CD14-positive monocyte (primary cell): ENCODE data around the gene TBC1D4. TPM values are rescaled to one million over a fixed set of nuclear protein-coding genes. Genes with fewer than 3 reads are reported as not detected.

Experiments
- DNase-seq, 3 donors: peaks; one replicate each; pipeline ENCODE4 v3.0.0-alpha.2; 2011 to 2022
- H2AFZ ChIP-seq: 2 replicates; pipeline ENCODE4 v1.6.0; 2012; ENCODE audit warnings: mild to moderate bottlenecking, low read depth, low read length, inconsistent platforms; ENCODE audit not compliant: insufficient read depth, poor library complexity, severe bottlenecking
- H3K27ac ChIP-seq, 2 donors: 1 replicate in 1 of 2; 2 replicates in 1 of 2; pipeline ENCODE4 v1.5.1; 2012 to 2013; ENCODE audit warnings: low read length in 2 of 2, control low read depth in 1 of 2, inconsistent platforms in 1 of 2, low read depth in 1 of 2, mild to moderate bottlenecking in 1 of 2
- H3K27me3 ChIP-seq, 2 donors: one replicate each; pipeline versions ENCODE4 v1.6.0 to v1.6.1; 2011 to 2013; ENCODE audit warnings: low read length in 2 of 2; ENCODE audit not compliant: control insufficient read depth in 2 of 2, insufficient read depth in 2 of 2
- H3K36me3 ChIP-seq, 2 donors: replicated peaks in 1 of 2; 1 replicate in 1 of 2; 2 replicates in 1 of 2; pipeline versions ENCODE4 v1.5.1 to v1.6.1; 2012 to 2013; ENCODE audit warnings: low read length in 2 of 2, control low read depth in 1 of 2, inconsistent platforms in 1 of 2, mild to moderate bottlenecking in 1 of 2; ENCODE audit not compliant: insufficient read depth in 2 of 2, control insufficient read depth in 1 of 2
- H3K4me1 ChIP-seq, 2 donors: 1 replicate in 1 of 2; 2 replicates in 1 of 2; pipeline versions ENCODE4 v1.5.1 to v1.6.1; 2012 to 2013; ENCODE audit warnings: low read length in 2 of 2, control low read depth in 1 of 2, inconsistent platforms in 1 of 2, mild to moderate bottlenecking in 1 of 2, moderate library complexity in 1 of 2; ENCODE audit not compliant: insufficient read depth in 2 of 2, control insufficient read depth in 1 of 2
- H3K4me2 ChIP-seq: replicated peaks from 2 replicates; pipeline ENCODE3; 2012; ENCODE audit warnings: low read length, moderate library complexity, mild to moderate bottlenecking; ENCODE audit not compliant: poor library complexity, severe bottlenecking; ENCODE audit errors: extremely low read depth
- H3K4me3 ChIP-seq, 3 experiments: fragments of 200-600 bp in 1 of 3; sonication (generic) in 1 of 3; replicated peaks in 1 of 3; 1 replicate in 2 of 3; 2 replicates in 1 of 3; pipeline ENCODE4 v1.5.1; 2011 to 2013; ENCODE audit warnings: low read length in 3 of 3, mild to moderate bottlenecking in 3 of 3, control low read depth in 2 of 3, low read depth in 2 of 3, inconsistent platforms in 1 of 3, moderate library complexity in 1 of 3
- H3K79me2 ChIP-seq: 2 replicates; pipeline ENCODE4 v1.6.0; 2012; ENCODE audit warnings: mild to moderate bottlenecking, control low read depth, inconsistent platforms, low read length, moderate library complexity; ENCODE audit not compliant: insufficient read depth
- H3K9ac ChIP-seq: 2 replicates; pipeline ENCODE4 v1.6.0; 2017; ENCODE audit warnings: low read length, mild to moderate bottlenecking; ENCODE audit not compliant: insufficient read depth, poor library complexity, severe bottlenecking
- H3K9me3 ChIP-seq, 2 donors: replicated peaks in 1 of 2; 1 replicate in 1 of 2; 2 replicates in 1 of 2; pipeline versions ENCODE4 v1.5.1 to v1.6.1; 2012 to 2013; ENCODE audit warnings: low read length in 2 of 2, control low read depth in 1 of 2; ENCODE audit not compliant: control insufficient read depth in 1 of 2, insufficient read depth in 1 of 2
- H4K20me1 ChIP-seq: 2 replicates; pipeline ENCODE4 v1.6.0; 2012; ENCODE audit warnings: mild to moderate bottlenecking, low read length, control low read depth, moderate library complexity; ENCODE audit not compliant: insufficient read depth
- H3K27ac Mint-ChIP-seq, 7 donors: one replicate each; pipeline ENCODE4 v1.8.0; 2020; ENCODE audit warnings: mild to moderate bottlenecking in 7 of 7, mixed read lengths in 7 of 7, moderate library complexity in 6 of 7, inconsistent platforms in 2 of 7
- H3K27me3 Mint-ChIP-seq, 3 donors: one replicate each; pipeline ENCODE4 v1.8.0; 2021 to 2022; ENCODE audit warnings: low read depth in 3 of 3, mild to moderate bottlenecking in 3 of 3, mixed read lengths in 3 of 3, moderate library complexity in 3 of 3, inconsistent platforms in 1 of 3
- H3K36me3 Mint-ChIP-seq, 2 donors: one replicate each; pipeline ENCODE4 v1.8.0; 2020; ENCODE audit warnings: mixed read lengths in 2 of 2, inconsistent platforms in 1 of 2, mild to moderate bottlenecking in 1 of 2
- H3K4me1 Mint-ChIP-seq: one replicate; pipeline ENCODE4 v1.8.0; 2020; ENCODE audit warnings: mild to moderate bottlenecking, mixed read lengths
- H3K4me3 Mint-ChIP-seq, 2 donors: one replicate each; pipeline ENCODE4 v1.8.0; 2020; ENCODE audit warnings: mild to moderate bottlenecking in 2 of 2, mixed read lengths in 2 of 2, moderate library complexity in 1 of 2
- H3K9me3 Mint-ChIP-seq, 7 donors: one replicate each; pipeline ENCODE4 v1.8.0; 2020 to 2022; ENCODE audit warnings: mixed read lengths in 7 of 7, mild to moderate bottlenecking in 6 of 7, moderate library complexity in 6 of 7, inconsistent platforms in 2 of 7
- WGBS: methylation state at CpG from one replicate; pipeline ENCODE4 v1.1.5; 2013; ENCODE audit warnings: missing lambda C conversion rate; ENCODE audit not compliant: insufficient coverage; 5-methylcytosine and 5-hydroxymethylcytosine counted together
- intact Hi-C, 2 donors: fragments of 100-400 bp; cut with micrococcal nuclease; formaldehyde crosslinking; loops; one replicate each; pipeline versions ENCODE4 v1.15.0 to v1.15.1; 2023
- polyA plus RNA-seq, 3 donors: library from polyadenylated mRNA; depleted of rRNA in 1 of 3; unstranded in 2 of 3; stranded (reverse) in 1 of 3; fragments of 300-500 nt in 2 of 3; fragments of >200 nt in 1 of 3; fragmentation: Illumina TruSeq in 2 of 3; gene quantifications; 1 replicate in 2 of 3; 2 replicates in 1 of 3; pipeline ENCODE4 v1.2.3, GENCODE V29; 2012 to 2021
- TF ChIP-seq, protein P1 (sequence below): fragments of 200-600 bp; IDR thresholded peaks from one replicate; pipeline ENCODE4 v1.8.0; 2022; ENCODE audit warnings: antibody characterized with exemption, mild to moderate bottlenecking

Gene TBC1D4
- polyA plus RNA-seq, 3 donors = 2.0 to 6.7 (median 2.5) TPM

- peaks cover 10% of the 10 kb centered on the region for H3K4me1 Mint-ChIP-seq
- H3K9me3 Mint-ChIP-seq = peaks cover 0 to 3% (median 0%) of the 10 kb centered on the region in 7 donors
- peak overlapping the region; percentile 19 for H2AFZ ChIP-seq
Observed at GRCh38 chr13:75326173-75327134, 155.5 kb downstream of the TBC1D4 start.

GRCh38 chr13:75325711-75326110, 156.3 kb downstream of the TBC1D4 start:
- no peak overlapping the region for H3K4me3 Mint-ChIP-seq
- peaks cover 0 to 6% of the 10 kb centered on the region in 2 donors for H3K36me3 Mint-ChIP-seq
- H3K27me3 Mint-ChIP-seq = no peaks in the 10 kb centered on the region
- H3K9me3 Mint-ChIP-seq = peaks cover 0 to 3% (median 0%) of the 10 kb centered on the region in 7 donors
- DNase-seq = no peak
- H3K4me3 ChIP-seq = no peak overlapping the region
- no CpG with 5 or more reads among the region's 4 CpGs for WGBS
- no peaks in the 10 kb centered on the region for H3K9me3 ChIP-seq
- no peaks in the 10 kb centered on the region for H4K20me1 ChIP-seq
- no peaks in the 10 kb centered on the region for H3K79me2 ChIP-seq
- peaks cover 12 to 14% of the 10 kb centered on the region in 2 donors for H3K4me1 ChIP-seq
- TF ChIP-seq, protein P1, sequence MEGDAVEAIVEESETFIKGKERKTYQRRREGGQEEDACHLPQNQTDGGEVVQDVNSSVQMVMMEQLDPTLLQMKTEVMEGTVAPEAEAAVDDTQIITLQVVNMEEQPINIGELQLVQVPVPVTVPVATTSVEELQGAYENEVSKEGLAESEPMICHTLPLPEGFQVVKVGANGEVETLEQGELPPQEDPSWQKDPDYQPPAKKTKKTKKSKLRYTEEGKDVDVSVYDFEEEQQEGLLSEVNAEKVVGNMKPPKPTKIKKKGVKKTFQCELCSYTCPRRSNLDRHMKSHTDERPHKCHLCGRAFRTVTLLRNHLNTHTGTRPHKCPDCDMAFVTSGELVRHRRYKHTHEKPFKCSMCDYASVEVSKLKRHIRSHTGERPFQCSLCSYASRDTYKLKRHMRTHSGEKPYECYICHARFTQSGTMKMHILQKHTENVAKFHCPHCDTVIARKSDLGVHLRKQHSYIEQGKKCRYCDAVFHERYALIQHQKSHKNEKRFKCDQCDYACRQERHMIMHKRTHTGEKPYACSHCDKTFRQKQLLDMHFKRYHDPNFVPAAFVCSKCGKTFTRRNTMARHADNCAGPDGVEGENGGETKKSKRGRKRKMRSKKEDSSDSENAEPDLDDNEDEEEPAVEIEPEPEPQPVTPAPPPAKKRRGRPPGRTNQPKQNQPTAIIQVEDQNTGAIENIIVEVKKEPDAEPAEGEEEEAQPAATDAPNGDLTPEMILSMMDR = no peak
- no peak overlapping the region for H3K9ac ChIP-seq
- H3K27ac ChIP-seq = peak overlapping the region in 1 of 2 donors; percentile 60
- H3K27me3 ChIP-seq = no peaks in the 10 kb centered on the region
- H3K4me1 Mint-ChIP-seq = peaks cover 10% of the 10 kb centered on the region
- no peak overlapping the region for H3K4me2 ChIP-seq
- H3K27ac Mint-ChIP-seq = peak overlapping the region in 3 of 7 donors; percentile 24 to 85 (median 63)
- no peaks in the 10 kb centered on the region for H3K36me3 ChIP-seq
- intact Hi-C loops = no loop called here
- no peak overlapping the region for H2AFZ ChIP-seq

More at GRCh38 chr13:75326173-75327134, 155.5 kb downstream of the TBC1D4 start:
- Mint-ChIP-seq H3K27me3 (no peaks in the 10 kb centered on the region), H3K4me3 (peak overlapping the region; percentile 57 to 81), H3K27ac (peak overlapping the region; percentile 7 to 85 (median 63)), H3K36me3 (peaks cover 0 to 5% of the 10 kb centered on the region in 2 donors)
- H3K4me1 ChIP-seq = peaks cover 12 to 14% of the 10 kb centered on the region in 2 donors
- DNase-seq = peak; percentile 37 to 51 (median 46)
- no peaks in the 10 kb centered on the region for H3K27me3 ChIP-seq
- no peaks in the 10 kb centered on the region for H3K9me3 ChIP-seq
- peak overlapping the region; percentile 1 to 58 (median 37) for H3K4me3 ChIP-seq
- H3K79me2 ChIP-seq = no peaks in the 10 kb centered on the region
- 77% methylated on average over 12 of the region's 21 CpGs for WGBS
- H3K36me3 ChIP-seq = no peaks in the 10 kb centered on the region
- peak overlapping the region in 1 of 2 donors; percentile 60 for H3K27ac ChIP-seq
- intact Hi-C loops = no loop called here
- peak overlapping the region; percentile 67 for H3K4me2 ChIP-seq
- H3K9ac ChIP-seq = peak overlapping the region; percentile 30
- TF ChIP-seq, protein P1 = no peak
- no peaks in the 10 kb centered on the region for H4K20me1 ChIP-seq
